ENCODE measurements around the gene TADA2B. TPM values are rescaled to one million over a fixed set of nuclear protein-coding genes. Genes with fewer than 3 reads are reported as not detected.
"Not testable (repeated sequence)": the region's sequence is repeated elsewhere in the genome, so short reads cannot be mapped to it uniquely, and the experiment has no call there.

Gene TADA2B
- total RNA-seq, 2 donors from 2014 or later, result 21.5 to 24.2 TPM

- no peaks in the 10 kb centered on the region for H3K36me3 ChIP-seq
- DNase-seq (ENCODE audit: low spot score), result no peak
- no peak for TF ChIP-seq CTCF (IDR thresholded peaks at IDR 0.05)
These were observed 52.5 kb downstream of the TADA2B start for GRCh38 chr4:7095611-7096155.

GRCh38 chr4:7096236-7096635 is 53.1 kb downstream of the TADA2B start:
- H3K4me1 ChIP-seq (ENCODE audit: control insufficient read depth in 1 of 2, low read depth in 2 of 2), result no peaks in the 10 kb centered on the region
- no peaks in the 10 kb centered on the region for H3K9me3 ChIP-seq
- TF ChIP-seq CTCF (IDR thresholded peaks at IDR 0.05), result no peak
- no peak overlapping the region for H3K4me3 ChIP-seq
- ATAC-seq (ENCODE audit: insufficient number of reproducible peaks, low FRiP score, low read depth) (no peak), DNase-seq (ENCODE audit: low spot score) (no peak)
- no peak overlapping the region for H3K27ac ChIP-seq
- H3K36me3 ChIP-seq, result no peaks in the 10 kb centered on the region
- no peaks in the 10 kb centered on the region for H3K27me3 ChIP-seq (replicated peaks; ENCODE audit: insufficient read depth)

More at GRCh38 chr4:7095611-7096155, 52.5 kb downstream of the TADA2B start:
- no peak for ATAC-seq (ENCODE audit: insufficient number of reproducible peaks, low FRiP score, low read depth)
- Histone ChIP-seq H3K27me3 (replicated peaks; ENCODE audit: insufficient read depth) (no peaks in the 10 kb centered on the region), H3K4me3 (no peak overlapping the region), H3K4me1 (ENCODE audit: control insufficient read depth in 1 of 2, low read depth in 2 of 2) (no peaks in the 10 kb centered on the region), H3K27ac (no peak overlapping the region), H3K9me3 (no peaks in the 10 kb centered on the region)

GRCh38 chr4:7101692-7102515 is 58.7 kb downstream of the TADA2B start:
- TF ChIP-seq CTCF (IDR thresholded peaks at IDR 0.05), result peak; percentile 69
- Histone ChIP-seq H3K27me3 (replicated peaks; ENCODE audit: insufficient read depth) (no peaks in the 10 kb centered on the region), H3K9me3 (no peaks in the 10 kb centered on the region), H3K27ac (peak overlapping the region in 1 of 2 donors; percentile 78), H3K36me3 (no peaks in the 10 kb centered on the region), H3K4me1 (ENCODE audit: control insufficient read depth in 1 of 2, low read depth in 2 of 2) (peaks cover 8 to 21% of the 10 kb centered on the region in 2 donors), H3K4me3 (peak overlapping the region; percentile 82)
- no peak for ATAC-seq (ENCODE audit: insufficient number of reproducible peaks, low FRiP score, low read depth)
- no peak for DNase-seq (ENCODE audit: low spot score)

- H3K36me3 ChIP-seq; ATAC-seq (ENCODE audit: insufficient number of reproducible peaks, low FRiP score, low read depth); DNase-seq (ENCODE audit: low spot score); H3K9me3 ChIP-seq; H3K27me3 ChIP-seq (replicated peaks; ENCODE audit: insufficient read depth): not testable (repeated sequence)
- Histone ChIP-seq H3K4me1 (ENCODE audit: control insufficient read depth in 1 of 2, low read depth in 2 of 2) (peaks cover 8 to 21% of the 10 kb centered on the region in 2 donors), H3K4me3 (peak overlapping the region; percentile 82), H3K27ac (peak overlapping the region; percentile 78 to 83)
These were observed 59.3 kb downstream of the TADA2B start for GRCh38 chr4:7102516-7102909.

- H3K9me3 ChIP-seq, result no peaks in the 10 kb centered on the region
- no peak for TF ChIP-seq CTCF (IDR thresholded peaks at IDR 0.05)
- ATAC-seq (ENCODE audit: insufficient number of reproducible peaks, low FRiP score, low read depth), result peak; percentile 77
These were observed 59.9 kb downstream of the TADA2B start for GRCh38 chr4:7103031-7103606.

More at GRCh38 chr4:7103031-7103606, 59.9 kb downstream of the TADA2B start:
- peak overlapping the region; percentile 78 to 83 for H3K27ac ChIP-seq
- H3K36me3 ChIP-seq, result no peaks in the 10 kb centered on the region
- peak; percentile 66 for DNase-seq (ENCODE audit: low spot score)
- H3K4me1 ChIP-seq (ENCODE audit: control insufficient read depth in 1 of 2, low read depth in 2 of 2), result peaks cover 8 to 21% of the 10 kb centered on the region in 2 donors
- H3K27me3 ChIP-seq (replicated peaks; ENCODE audit: insufficient read depth), result no peaks in the 10 kb centered on the region
- H3K4me3 ChIP-seq, result peak overlapping the region; percentile 82

All from thoracic aorta (tissue), 2 donors.